H9 (cell line): ENCODE results near the gene FYN. TPM values are rescaled to one million over a fixed set of nuclear protein-coding genes. Genes with fewer than 3 reads are reported as not detected.
A peak's percentile ranks its signal among the peaks of the same experiment; 100 is the strongest.

Source experiments
- DNase-seq: peaks from one replicate; pipeline ENCODE4 v3.0.0-alpha.2; 2017
- H2AFZ ChIP-seq: one replicate; pipeline ENCODE4 v1.6.1; 2013; ENCODE audit warnings: mild to moderate bottlenecking, low read length, control low read depth, moderate library complexity
- H2AK5ac ChIP-seq: 2 replicates; pipeline ENCODE4 v1.6.1; 2013; ENCODE audit warnings: low read length, control low read depth, mixed read lengths; ENCODE audit not compliant: insufficient read length
- H2BK120ac ChIP-seq: one replicate; pipeline ENCODE4 v1.6.1; 2013; ENCODE audit warnings: low read depth, mild to moderate bottlenecking, low read length, control low read depth, inconsistent platforms; ENCODE audit not compliant: poor library complexity, severe bottlenecking
- H2BK12ac ChIP-seq: 2 replicates; pipeline ENCODE4 v1.6.1; 2013; ENCODE audit warnings: low read length, control low read depth, mixed read lengths, low read depth; ENCODE audit not compliant: insufficient read length
- H2BK15ac ChIP-seq: 2 replicates; pipeline ENCODE4 v1.6.1; 2013; ENCODE audit warnings: low read depth, low read length, control low read depth
- H2BK20ac ChIP-seq: one replicate; pipeline ENCODE4 v1.6.1; 2013; ENCODE audit warnings: low read depth, mild to moderate bottlenecking, low read length, control low read depth, inconsistent platforms; ENCODE audit not compliant: poor library complexity, severe bottlenecking
- H2BK5ac ChIP-seq: 2 replicates; pipeline ENCODE4 v1.6.1; 2013; ENCODE audit warnings: low read length, control low read depth, mixed read lengths; ENCODE audit not compliant: insufficient read length
- H3K14ac ChIP-seq: 2 replicates; pipeline ENCODE4 v1.6.1; 2013; ENCODE audit warnings: low read length, control low read depth; ENCODE audit not compliant: insufficient read depth
- H3K18ac ChIP-seq: 2 replicates; pipeline ENCODE4 v1.6.1; 2013; ENCODE audit warnings: low read depth, mild to moderate bottlenecking, mixed read lengths, low read length, control low read depth; ENCODE audit not compliant: insufficient read length
- H3K23ac ChIP-seq: 2 replicates; pipeline ENCODE4 v1.6.1; 2013; ENCODE audit warnings: low read length, control low read depth, mixed read lengths, low read depth; ENCODE audit not compliant: insufficient read length
- H3K23me2 ChIP-seq: 2 replicates; pipeline ENCODE4 v1.6.1; 2013; ENCODE audit warnings: low read depth, mild to moderate bottlenecking, mixed read lengths, low read length, control low read depth; ENCODE audit not compliant: insufficient read length, poor library complexity, severe bottlenecking
- H3K27ac ChIP-seq: 2 replicates; pipeline ENCODE4 v1.5.1; 2013; ENCODE audit warnings: low read length, control low read depth, mixed read lengths, low read depth; ENCODE audit not compliant: insufficient read length
- H3K27me3 ChIP-seq: 2 replicates; pipeline ENCODE4 v1.6.1; 2013; ENCODE audit warnings: low read length, control low read depth, inconsistent platforms; ENCODE audit not compliant: insufficient read depth
- H3K4ac ChIP-seq: 2 replicates; pipeline ENCODE4 v1.6.1; 2013; ENCODE audit warnings: low read depth, mild to moderate bottlenecking, control low read depth, inconsistent platforms, low read length, moderate library complexity
- H3K4me1 ChIP-seq: 2 replicates; pipeline ENCODE4 v1.6.1; 2013; ENCODE audit warnings: low read length, control low read depth, inconsistent platforms; ENCODE audit not compliant: insufficient read depth
- H3K4me2 ChIP-seq: 2 replicates; pipeline ENCODE4 v1.6.1; 2013; ENCODE audit warnings: low read length, control low read depth, mixed read lengths; ENCODE audit not compliant: insufficient read length, insufficient read depth
- H3K56ac ChIP-seq: 2 replicates; pipeline ENCODE4 v1.6.1; 2013; ENCODE audit warnings: low read depth, mild to moderate bottlenecking, mixed read lengths, low read length, control low read depth; ENCODE audit not compliant: insufficient read length
- H3K79me1 ChIP-seq: 2 replicates; pipeline ENCODE4 v1.6.1; 2013; ENCODE audit warnings: low read depth, mild to moderate bottlenecking, moderate library complexity, low read length, control low read depth, inconsistent platforms; ENCODE audit not compliant: insufficient read depth, poor library complexity, severe bottlenecking
- H3K79me2 ChIP-seq: 2 replicates; pipeline ENCODE4 v1.6.1; 2013; ENCODE audit warnings: low read length, control low read depth, inconsistent platforms; ENCODE audit not compliant: insufficient read depth
- H3K9ac ChIP-seq: 2 replicates; pipeline ENCODE4 v1.6.1; 2013; ENCODE audit warnings: low read length, control low read depth, mixed read lengths; ENCODE audit not compliant: insufficient read length; ENCODE audit errors: extremely low read depth
- H3K9me3 ChIP-seq: one replicate; pipeline ENCODE4 v1.6.1; 2013; ENCODE audit warnings: low read depth, low read length, inconsistent platforms; ENCODE audit not compliant: control insufficient read depth
- H3T11ph ChIP-seq: one replicate; pipeline ENCODE4 v1.6.1; 2013; ENCODE audit warnings: mild to moderate bottlenecking, low read length, control low read depth, inconsistent platforms
- H4K20me1 ChIP-seq: one replicate; pipeline ENCODE4 v1.6.1; 2013; ENCODE audit not compliant: control insufficient read depth, insufficient read length, insufficient read depth
- H4K5ac ChIP-seq: 2 replicates; pipeline ENCODE4 v1.6.1; 2013; ENCODE audit warnings: low read depth, mild to moderate bottlenecking, mixed read lengths, low read length, control low read depth; ENCODE audit not compliant: insufficient read length
- H4K8ac ChIP-seq: replicated peaks from 2 replicates; pipeline ENCODE4 v1.6.1; 2013; ENCODE audit warnings: low read length, control low read depth, mixed read lengths, low read depth; ENCODE audit not compliant: insufficient read length
- H4K91ac ChIP-seq: 2 replicates; pipeline ENCODE4 v1.6.1; 2013; ENCODE audit warnings: low read depth, mild to moderate bottlenecking, moderate library complexity, mixed read lengths, low read length, control low read depth; ENCODE audit not compliant: insufficient read length
- H3K27ac Mint-ChIP-seq, 3 experiments: 2 replicates in 2 of 3; 3 replicates in 1 of 3; pipeline ENCODE4 v1.8.0; 2020 to 2021; ENCODE audit warnings: mixed read lengths in 3 of 3, mild to moderate bottlenecking in 1 of 3, moderate library complexity in 1 of 3
- H3K27me3 Mint-ChIP-seq: 2 replicates; pipeline ENCODE4 v1.8.0; 2021; ENCODE audit warnings: low read depth, mild to moderate bottlenecking, moderate library complexity, mixed read lengths
- H3K36me3 Mint-ChIP-seq, 3 experiments: 2 replicates in 2 of 3; 3 replicates in 1 of 3; pipeline ENCODE4 v1.8.0; 2020 to 2021; ENCODE audit warnings: low read depth in 3 of 3, mixed read lengths in 3 of 3; ENCODE audit not compliant: insufficient read depth in 1 of 3
- H3K4me1 Mint-ChIP-seq, 2 experiments: 2 replicates each; pipeline ENCODE4 v1.8.0; 2020; ENCODE audit warnings: mixed read lengths in 2 of 2
- H3K4me3 Mint-ChIP-seq, 2 experiments: 2 replicates in 1 of 2; 3 replicates in 1 of 2; pipeline ENCODE4 v1.8.0; 2020 to 2021; ENCODE audit warnings: mild to moderate bottlenecking in 2 of 2, mixed read lengths in 2 of 2, moderate library complexity in 1 of 2
- H3K9me3 Mint-ChIP-seq, 2 experiments: 2 replicates in 1 of 2; 3 replicates in 1 of 2; pipeline ENCODE4 v1.8.0; 2020; ENCODE audit warnings: mild to moderate bottlenecking in 2 of 2, mixed read lengths in 2 of 2, moderate library complexity in 1 of 2
- CTCF ChIP-seq: fragments of 200-600 bp; sonication (generic); conservative IDR thresholded peaks from 3 replicates; pipeline ENCODE4 v1.8.0; 2021; ENCODE audit warnings: antibody characterized with exemption, mild to moderate bottlenecking
- WGBS: extraction: QIAGEN DNeasy Blood & Tissue Kit; methylation state at CpG from one replicate; pipeline ENCODE4 v1.1.7; 2013; ENCODE audit warnings: missing lambda C conversion rate, low lambda C conversion rate, mixed read lengths; ENCODE audit not compliant: insufficient read length; ENCODE audit errors: extremely low coverage; 5-methylcytosine and 5-hydroxymethylcytosine counted together
- total RNA-seq: library from RNA; stranded (reverse); gene quantifications from 2 replicates; pipeline ENCODE4 v1.2.1, GENCODE V29; 2021

The FYN gene
- total RNA-seq, 1 experiment from 2014 or later = 64.8 TPM

GRCh38 chr6:111767752-111768430 is 105.4 kb downstream of the FYN start:
- WGBS = no CpG with 5 or more reads among the region's 5 CpGs
- Histone ChIP-seq H3K27ac (no peak overlapping the region), H4K20me1 (no peaks in the 10 kb centered on the region), H3K9me3 (no peaks in the 10 kb centered on the region), H3K18ac (no peak overlapping the region), H3K27me3 (no peaks in the 10 kb centered on the region), H4K91ac (no peak overlapping the region), H2BK5ac (no peak overlapping the region), H2BK12ac (no peak overlapping the region), H2BK15ac (no peak overlapping the region), H3K4me2 (no peak overlapping the region), H3K9ac (no peak overlapping the region), H3K79me1 (peaks cover 4% of the 10 kb centered on the region), H3K14ac (no peak overlapping the region), H3K23me2 (no peaks in the 10 kb centered on the region), H3K79me2 (no peaks in the 10 kb centered on the region), H4K8ac (no peak overlapping the region), H2AK5ac (no peak overlapping the region), H3K23ac (no peak overlapping the region), H3T11ph (no peak overlapping the region), H2BK120ac (no peak overlapping the region), H2AFZ (no peak overlapping the region), H3K56ac (no peak overlapping the region), H4K5ac (no peak overlapping the region), H2BK20ac (no peak overlapping the region), H3K4ac (no peak overlapping the region), H3K4me1 (peaks cover 20% of the 10 kb centered on the region; the same call in 1 of the 2 replicates)
- peaks cover 45 to 64% of the 10 kb centered on the region in 2 experiments for H3K4me1 Mint-ChIP-seq
- no peak for DNase-seq
- H3K36me3 Mint-ChIP-seq = peaks cover 0 to 5% (median 5%) of the 10 kb centered on the region in 3 experiments; a peak in 4 of 7 replicates
- H3K9me3 Mint-ChIP-seq = no peaks in the 10 kb centered on the region
- no peak for TF ChIP-seq CTCF
- H3K4me3 Mint-ChIP-seq = no peak overlapping the region
- 0 out of 7 replicates have a peak overlapping the region, but pooled peaks of 1 of the 3 experiments have one; percentile 18 for H3K27ac Mint-ChIP-seq
- H3K27me3 Mint-ChIP-seq = no peaks in the 10 kb centered on the region; the same call in 1 of the 2 replicates
